PC-3 (cell line): ENCODE data around the gene PTGER4. TPM values are rescaled to one million over a fixed set of nuclear protein-coding genes. Genes with fewer than 3 reads are reported as not detected.
A peak's percentile ranks its signal among the peaks of the same experiment; 100 is the strongest.

Source experiments
- ATAC-seq: fragments of 200-7000 bp; cut with Tn5 transposase; 2 replicates; pipeline ENCODE4 v1.9.1; 2020; ENCODE audit warnings: mild to moderate bottlenecking, moderate library complexity
- BruUV-seq: library from RNA; stranded (reverse); fragments of 400-500 nt; replicated peaks from 2 replicates; lab custom pipeline; 2021; lab: Mats Ljungman, UMichigan
- CTCF ChIA-PET: fragments of 300-600 bp; sonication (Branson Sonifier 250); formaldehyde crosslinking; loops from one replicate; lab custom pipeline; 2022; ENCODE audit warnings: antibody characterized with exemption; lab: Charles Lee
- POLR2A ChIA-PET: fragments of 300-600 bp; sonication (Branson Sonifier 250); formaldehyde crosslinking; loops from one replicate; lab custom pipeline; 2022; ENCODE audit warnings: antibody characterized with exemption; ENCODE audit not compliant: unreplicated experiment; lab: Charles Lee
- DNase-seq: peaks from one replicate; pipeline ENCODE4 v3.0.0-alpha.2; 2015
- H2AFZ ChIP-seq: fragments of 300-600 bp; sonication (generic); 2 replicates; pipeline ENCODE4 v1.6.0; 2016; ENCODE audit warnings: antibody characterized with exemption, low read length
- H3F3A ChIP-seq: fragments of 300-600 bp; sonication (generic); one replicate; pipeline ENCODE4 v1.6.0; 2017; ENCODE audit warnings: antibody characterized with exemption, low read length, control low read depth, mild to moderate bottlenecking; ENCODE audit not compliant: unreplicated experiment
- H3K27ac ChIP-seq: fragments of 300-600 bp; sonication (generic); 2 replicates; pipeline ENCODE4 v1.5.1; 2016; ENCODE audit warnings: mild to moderate bottlenecking, low read length
- H3K27me3 ChIP-seq: fragments of 300-600 bp; sonication (generic); 2 replicates; pipeline ENCODE4 v1.6.1; 2016; ENCODE audit warnings: low read length, mixed read lengths
- H3K36me3 ChIP-seq: fragments of 300-600 bp; sonication (generic); 2 replicates; pipeline ENCODE4 v1.6.1; 2016; ENCODE audit warnings: low read depth, mixed run types, low read length, mixed read lengths
- H3K4me1 ChIP-seq: fragments of 300-600 bp; sonication (generic); 2 replicates; pipeline ENCODE4 v1.5.1; 2016; ENCODE audit warnings: low read length; ENCODE audit not compliant: insufficient read depth
- H3K4me2 ChIP-seq: fragments of 300-600 bp; sonication (generic); 2 replicates; pipeline ENCODE4 v1.6.0; 2016; ENCODE audit warnings: low read length
- H3K4me3 ChIP-seq: fragments of 300-600 bp; sonication (generic); 2 replicates; pipeline ENCODE4 v1.5.1; 2016; ENCODE audit warnings: mild to moderate bottlenecking, low read length, mixed read lengths
- H3K79me2 ChIP-seq: fragments of 300-600 bp; sonication (generic); 2 replicates; pipeline ENCODE4 v1.6.1; 2017; ENCODE audit warnings: low read length, mixed read lengths
- H3K9ac ChIP-seq: fragments of 300-600 bp; sonication (generic); 2 replicates; pipeline ENCODE4 v1.6.0; 2016; ENCODE audit warnings: mild to moderate bottlenecking, low read length
- H3K9me2 ChIP-seq: fragments of 300-600 bp; sonication (generic); replicated peaks from 2 replicates; pipeline ENCODE4 v1.6.1; 2016; ENCODE audit warnings: mixed run types, low read length, mixed read lengths
- H3K9me3 ChIP-seq: fragments of 300-600 bp; sonication (generic); 2 replicates; pipeline ENCODE4 v1.6.1; 2016; ENCODE audit warnings: low read length, mixed read lengths
- H4K20me1 ChIP-seq: fragments of 300-600 bp; sonication (generic); 2 replicates; pipeline ENCODE4 v1.6.1; 2016; ENCODE audit warnings: low read length, mixed read lengths
- EZH2 ChIP-seq: fragments of 300-600 bp; sonication (generic); IDR thresholded peaks from one replicate; pipeline ENCODE4 v1.6.1; 2017; ENCODE audit warnings: antibody characterized with exemption, mild to moderate bottlenecking, low read length; ENCODE audit not compliant: unreplicated experiment
- EZH2phosphoT487 ChIP-seq: fragments of 300-600 bp; sonication (generic); IDR thresholded peaks from 2 replicates; pipeline ENCODE4 v1.6.1; 2018; ENCODE audit warnings: mild to moderate bottlenecking, antibody characterized with exemption, low read length, borderline replicate concordance
- intact Hi-C: fragments of 100-400 bp; cut with micrococcal nuclease; formaldehyde crosslinking; loops from 2 replicates; pipeline ENCODE4 v1.9.0; 2023
- total RNA-seq: library from RNA; depleted of rRNA; stranded (reverse); fragments of >200 nt; gene quantifications from 2 replicates; pipeline ENCODE4 v1.2.3, GENCODE V29; 2014
- TF ChIP-seq, protein P1 (sequence below): fragments of 300-600 bp; sonication (generic); conservative IDR thresholded peaks from 2 replicates; pipeline ENCODE4 v1.5.1; 2017; ENCODE audit warnings: antibody characterized with exemption, low read depth, mild to moderate bottlenecking, low read length

The PTGER4 gene
- total RNA-seq, 1 experiment from 2014 or later = 49.5 TPM

DNA sequence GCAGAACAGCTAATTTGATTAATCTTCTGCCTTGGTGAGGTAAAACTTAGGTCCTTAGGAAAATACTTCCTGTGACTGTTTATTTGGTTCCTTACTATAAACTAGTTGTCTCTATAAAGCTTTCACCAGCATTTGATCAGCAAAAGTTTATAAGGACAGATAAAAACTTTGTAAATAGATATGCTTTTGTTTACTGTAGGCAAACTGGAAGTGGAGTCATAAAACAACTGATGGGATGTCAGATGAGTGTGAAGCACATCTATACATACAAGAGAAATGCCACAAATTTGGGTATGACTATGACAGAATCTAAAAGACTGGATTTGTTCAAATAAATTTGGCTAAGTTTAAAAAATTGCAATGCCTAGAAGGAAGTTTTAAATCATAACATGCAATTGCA is 5.5 kb downstream of the PTGER4 start:
- Histone ChIP-seq H3K4me3 (peak overlapping the region; percentile 57), H3K9ac (no peak overlapping the region), H3K4me1 (peaks cover 66% of the 10 kb centered on the region), H3K27me3 (no peaks in the 10 kb centered on the region), H4K20me1 (peaks cover 9% of the 10 kb centered on the region), H3F3A (no peaks in the 10 kb centered on the region), H3K36me3 (peaks cover 12% of the 10 kb centered on the region), H3K4me2 (peak overlapping the region; percentile 79), H3K9me2 (no peaks in the 10 kb centered on the region), H3K9me3 (no peaks in the 10 kb centered on the region), H2AFZ (no peak overlapping the region), H3K27ac (no peak overlapping the region), H3K79me2 (peaks cover 91% of the 10 kb centered on the region)
- TF ChIP-seq, protein P1, sequence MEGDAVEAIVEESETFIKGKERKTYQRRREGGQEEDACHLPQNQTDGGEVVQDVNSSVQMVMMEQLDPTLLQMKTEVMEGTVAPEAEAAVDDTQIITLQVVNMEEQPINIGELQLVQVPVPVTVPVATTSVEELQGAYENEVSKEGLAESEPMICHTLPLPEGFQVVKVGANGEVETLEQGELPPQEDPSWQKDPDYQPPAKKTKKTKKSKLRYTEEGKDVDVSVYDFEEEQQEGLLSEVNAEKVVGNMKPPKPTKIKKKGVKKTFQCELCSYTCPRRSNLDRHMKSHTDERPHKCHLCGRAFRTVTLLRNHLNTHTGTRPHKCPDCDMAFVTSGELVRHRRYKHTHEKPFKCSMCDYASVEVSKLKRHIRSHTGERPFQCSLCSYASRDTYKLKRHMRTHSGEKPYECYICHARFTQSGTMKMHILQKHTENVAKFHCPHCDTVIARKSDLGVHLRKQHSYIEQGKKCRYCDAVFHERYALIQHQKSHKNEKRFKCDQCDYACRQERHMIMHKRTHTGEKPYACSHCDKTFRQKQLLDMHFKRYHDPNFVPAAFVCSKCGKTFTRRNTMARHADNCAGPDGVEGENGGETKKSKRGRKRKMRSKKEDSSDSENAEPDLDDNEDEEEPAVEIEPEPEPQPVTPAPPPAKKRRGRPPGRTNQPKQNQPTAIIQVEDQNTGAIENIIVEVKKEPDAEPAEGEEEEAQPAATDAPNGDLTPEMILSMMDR = no peak
- TF ChIP-seq EZH2 = no peak
- TF ChIP-seq EZH2phosphoT487 = no peak
- ChIA-PET POLR2A (interaction anchor here (0.6 kb wide), 1 partner anchor 43 kb away, joined by 3 read pairs; no protein-coding TSS in a partner anchor), CTCF (no interaction called here)
- DNase-seq (peak; percentile 53), ATAC-seq (peak; percentile 14)
- intact Hi-C loops = loop anchor here (5.0 to 10.0 kb wide), 4 partner anchors 192 to 580 kb away; no protein-coding TSS in a partner anchor
- BruUV-seq = no TSS peak

DNA sequence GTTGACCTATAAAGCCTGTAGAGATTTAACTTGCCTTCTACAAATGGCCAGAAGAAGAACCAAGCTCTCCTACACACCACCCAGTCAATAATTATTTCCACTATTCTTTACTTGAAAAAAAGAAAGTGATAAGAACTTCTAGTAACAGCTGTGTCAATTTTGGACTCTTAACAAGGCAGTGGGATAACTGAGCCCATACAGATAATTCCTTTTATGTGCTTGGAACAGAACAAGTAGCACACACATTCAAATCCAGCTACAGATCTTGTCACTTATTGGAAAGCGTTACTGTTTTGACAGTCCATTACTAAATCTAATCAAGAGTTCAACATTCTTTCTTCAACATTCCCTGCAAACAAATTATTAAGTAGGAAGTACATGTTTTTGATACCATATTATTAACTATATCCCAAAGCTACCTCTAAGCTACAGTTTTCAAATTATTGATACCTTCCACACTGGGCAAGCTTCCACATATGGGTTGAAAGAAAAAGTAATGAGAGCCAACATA is 6.3 kb downstream of the PTGER4 start:
- Histone ChIP-seq H3K79me2 (peaks cover 91% of the 10 kb centered on the region), H3K9me2 (no peaks in the 10 kb centered on the region), H3K27me3 (no peaks in the 10 kb centered on the region), H3K4me3 (no peak overlapping the region), H3K27ac (no peak overlapping the region), H4K20me1 (peaks cover 9% of the 10 kb centered on the region), H3F3A (no peaks in the 10 kb centered on the region), H3K9me3 (no peaks in the 10 kb centered on the region), H2AFZ (no peak overlapping the region), H3K36me3 (peaks cover 15% of the 10 kb centered on the region), H3K4me2 (peak overlapping the region; percentile 79; the same call in 1 of the 2 replicates), H3K9ac (no peak overlapping the region), H3K4me1 (peaks cover 71% of the 10 kb centered on the region)
- no peak for ATAC-seq
- intact Hi-C loops = loop anchor here (2.0 to 10.0 kb wide), 5 partner anchors 191 to 639 kb away; no protein-coding TSS in a partner anchor
- ChIA-PET CTCF (no interaction called here), POLR2A (interaction anchor here (0.5 kb wide), 1 partner anchor 394 kb away, joined by 3 read pairs; no protein-coding TSS in a partner anchor)
- no TSS peak for BruUV-seq
- no peak for DNase-seq
- TF ChIP-seq EZH2phosphoT487 = no peak
- TF ChIP-seq EZH2 = no peak
- TF ChIP-seq, protein P1 = no peak

DNA sequence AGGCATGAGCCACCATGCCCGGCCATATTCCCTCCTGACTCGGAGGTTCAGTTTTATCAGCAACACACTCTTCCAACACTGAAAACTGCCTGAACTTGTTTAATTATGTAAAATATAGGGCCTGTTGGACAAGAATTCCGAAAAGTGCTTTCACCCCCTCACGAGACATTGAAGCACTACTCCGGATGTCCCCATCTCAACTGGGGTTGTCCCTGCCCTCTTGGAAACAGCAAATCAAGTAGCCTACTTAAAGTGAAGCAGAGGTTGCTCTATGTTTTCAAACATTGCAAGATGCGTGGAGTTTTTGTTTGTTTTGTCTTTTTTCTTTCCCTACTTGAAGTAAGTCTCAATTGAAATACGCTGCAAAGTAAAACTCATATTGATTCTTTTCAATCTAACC is 7.6 kb downstream of the PTGER4 start:
- no peak for DNase-seq
- Histone ChIP-seq H2AFZ (no peak overlapping the region), H3K9me3 (no peaks in the 10 kb centered on the region), H4K20me1 (peaks cover 9% of the 10 kb centered on the region), H3K27me3 (no peaks in the 10 kb centered on the region), H3K4me2 (peak overlapping the region; percentile 61), H3K9ac (peak overlapping the region; percentile 23; the same call in 1 of the 2 replicates), H3K4me1 (peaks cover 65% of the 10 kb centered on the region), H3K36me3 (peaks cover 19% of the 10 kb centered on the region; the same call in 1 of the 2 replicates), H3F3A (no peaks in the 10 kb centered on the region), H3K4me3 (no peak overlapping the region; the same call in 1 of the 2 replicates), H3K27ac (peak overlapping the region; percentile 19), H3K9me2 (no peaks in the 10 kb centered on the region), H3K79me2 (peaks cover 90% of the 10 kb centered on the region)
- ChIA-PET CTCF (no interaction called here), POLR2A (no interaction called here)
- intact Hi-C loops = loop anchor here (2.0 to 10.0 kb wide), 5 partner anchors 190 to 641 kb away; no protein-coding TSS in a partner anchor
- BruUV-seq = no TSS peak
- ATAC-seq = no peak
- TF ChIP-seq, protein P1 = no peak
- TF ChIP-seq EZH2 (no peak), EZH2phosphoT487 (no peak)
